SK-N-SH treated with all-trans-retinoic acid at 6 μM for 48 hours (cell line): Measurements from ENCODE around the gene TBCD.

Source experiments
- CSDC2 ChIP-seq: fragments of 250-450 bp; sonication (Bioruptor Pico); IDR thresholded peaks from 2 replicates; pipeline ENCODE4 v1.5.0; 2020; ENCODE audit warnings: mild to moderate bottlenecking, moderate library complexity
- RARB ChIP-seq: fragments of 250-450 bp; sonication (Bioruptor Pico); IDR thresholded peaks from 2 replicates; pipeline ENCODE4 v1.8.0; 2021; ENCODE audit warnings: mild to moderate bottlenecking, moderate library complexity
- ZFP3 ChIP-seq: fragments of 250-450 bp; sonication (Bioruptor Pico); IDR thresholded peaks from 2 replicates; pipeline ENCODE4 v1.5.0; 2020; ENCODE audit warnings: mild to moderate bottlenecking, moderate library complexity
- ZNF8 ChIP-seq: fragments of 450-650 bp; formaldehyde crosslinking; IDR thresholded peaks from 2 replicates; pipeline ENCODE4 v1.5.0; 2020; ENCODE audit warnings: mild to moderate bottlenecking, moderate library complexity
- TF ChIP-seq, protein P1 (sequence below): fragments of 250-450 bp; sonication (Bioruptor Pico); IDR thresholded peaks from 2 replicates; pipeline ENCODE4 v1.8.0; 2020; ENCODE audit warnings: mild to moderate bottlenecking, moderate library complexity, borderline replicate concordance

DNA sequence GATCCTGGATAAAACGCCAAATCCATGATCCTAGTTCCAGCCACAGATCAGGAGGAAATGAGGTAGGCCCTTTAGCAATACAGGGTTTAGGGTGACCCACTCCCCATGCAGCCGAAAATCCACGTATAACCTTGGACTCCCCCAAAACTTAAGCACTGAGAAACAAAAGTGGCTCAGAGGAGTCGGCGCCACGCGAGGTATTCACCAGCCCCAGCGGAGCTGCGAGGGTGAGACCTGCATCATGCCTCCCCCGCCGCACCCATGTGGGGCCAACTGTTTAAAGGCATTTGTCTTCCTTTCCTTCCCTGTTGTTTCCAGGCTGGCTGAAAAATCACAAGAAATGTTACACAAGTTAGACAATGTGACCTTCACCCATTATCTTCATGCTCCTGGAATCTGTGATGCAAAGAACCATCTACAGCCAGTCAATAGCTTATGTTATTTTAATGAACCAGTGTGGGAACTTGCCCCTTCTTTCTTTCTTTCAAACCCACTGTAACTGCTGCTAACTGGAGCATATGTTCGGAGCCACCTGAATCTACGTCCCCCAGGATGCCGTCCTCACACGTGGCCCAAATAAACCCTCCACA is 229.4 kb downstream of the TBCD start:
- no peak for TF ChIP-seq CSDC2 (CRISPR knock-in tag)
- TF ChIP-seq, protein P1, sequence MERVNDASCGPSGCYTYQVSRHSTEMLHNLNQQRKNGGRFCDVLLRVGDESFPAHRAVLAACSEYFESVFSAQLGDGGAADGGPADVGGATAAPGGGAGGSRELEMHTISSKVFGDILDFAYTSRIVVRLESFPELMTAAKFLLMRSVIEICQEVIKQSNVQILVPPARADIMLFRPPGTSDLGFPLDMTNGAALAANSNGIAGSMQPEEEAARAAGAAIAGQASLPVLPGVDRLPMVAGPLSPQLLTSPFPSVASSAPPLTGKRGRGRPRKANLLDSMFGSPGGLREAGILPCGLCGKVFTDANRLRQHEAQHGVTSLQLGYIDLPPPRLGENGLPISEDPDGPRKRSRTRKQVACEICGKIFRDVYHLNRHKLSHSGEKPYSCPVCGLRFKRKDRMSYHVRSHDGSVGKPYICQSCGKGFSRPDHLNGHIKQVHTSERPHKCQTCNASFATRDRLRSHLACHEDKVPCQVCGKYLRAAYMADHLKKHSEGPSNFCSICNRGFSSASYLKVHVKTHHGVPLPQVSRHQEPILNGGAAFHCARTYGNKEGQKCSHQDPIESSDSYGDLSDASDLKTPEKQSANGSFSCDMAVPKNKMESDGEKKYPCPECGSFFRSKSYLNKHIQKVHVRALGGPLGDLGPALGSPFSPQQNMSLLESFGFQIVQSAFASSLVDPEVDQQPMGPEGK (CRISPR knock-in tag), result no peak
- TF ChIP-seq ZNF8 (CRISPR knock-in tag), result no peak
- no peak for TF ChIP-seq RARB (CRISPR knock-in tag)
- no peak for TF ChIP-seq ZFP3 (CRISPR knock-in tag)
